Activated T-cell treated with anti-CD3 and anti-CD28 coated beads, Interleukin-2, amount 50 U/mL, for 48 hours (primary cell): ENCODE measurements around the gene TIAM1.

ENCODE experiments used
- DNase-seq, 2 experiments: peaks; one replicate each; pipeline ENCODE4 v3.0.0-alpha.2; 2020

Gene TIAM1

GRCh38 chr21:31252611-31253010, 91.5 kb downstream of the TIAM1 start:
- no peak for DNase-seq

GRCh38 chr21:31252091-31252490, 92.0 kb downstream of the TIAM1 start:
- DNase-seq, result no peak

GRCh38 chr21:31251686-31252085, 92.4 kb downstream of the TIAM1 start:
- no peak for DNase-seq

- no peak for DNase-seq
Measured at GRCh38 chr21:31248598-31248997, 95.5 kb downstream of the TIAM1 start.

- no peak for DNase-seq
Measured at GRCh38 chr21:31243611-31244010, 100.5 kb downstream of the TIAM1 start.

GRCh38 chr21:31236528-31236927, 107.5 kb downstream of the TIAM1 start:
- peak; percentile 27 to 29 for DNase-seq

- DNase-seq, result peak; percentile 24 to 41
Measured at GRCh38 chr21:31235671-31236450, 108.2 kb downstream of the TIAM1 start.

- DNase-seq, result no peak
Measured at GRCh38 chr21:31234936-31235335, 109.1 kb downstream of the TIAM1 start.

- no peak for DNase-seq
Measured at GRCh38 chr21:31233711-31234110, 110.3 kb downstream of the TIAM1 start.

GRCh38 chr21:31232344-31232743, 111.7 kb downstream of the TIAM1 start:
- no peak for DNase-seq

- no peak for DNase-seq
Measured at GRCh38 chr21:31230937-31231336, 113.1 kb downstream of the TIAM1 start.

- DNase-seq, result peak in 1 of 2 experiments; percentile 30
Measured at GRCh38 chr21:31228723-31229122, 115.3 kb downstream of the TIAM1 start.

- DNase-seq, result no peak
Measured at GRCh38 chr21:31225713-31226112, 118.3 kb downstream of the TIAM1 start.

- no peak for DNase-seq
Measured at GRCh38 chr21:31222142-31222541, 121.9 kb downstream of the TIAM1 start.

- no peak for DNase-seq
Measured at GRCh38 chr21:31221043-31221442, 123.0 kb downstream of the TIAM1 start.

- DNase-seq, result no peak
Measured at GRCh38 chr21:31220575-31220974, 123.5 kb downstream of the TIAM1 start.

GRCh38 chr21:31218830-31219608, 125.0 kb downstream of the TIAM1 start:
- DNase-seq, result peak in 1 of 2 experiments; percentile 20

GRCh38 chr21:31216206-31216605, 127.9 kb downstream of the TIAM1 start:
- no peak for DNase-seq

GRCh38 chr21:31213787-31214186, 130.3 kb downstream of the TIAM1 start:
- DNase-seq, result no peak

- DNase-seq, result no peak
Measured at GRCh38 chr21:31211836-31212235, 132.2 kb downstream of the TIAM1 start.

GRCh38 chr21:31205412-31205811, 138.6 kb downstream of the TIAM1 start:
- no peak for DNase-seq

- DNase-seq, result no peak
Measured at GRCh38 chr21:31204801-31205200, 139.3 kb downstream of the TIAM1 start.

- no peak for DNase-seq
Measured at GRCh38 chr21:31203431-31204054, 140.5 kb downstream of the TIAM1 start.

GRCh38 chr21:31201548-31201947, 142.5 kb downstream of the TIAM1 start:
- no peak for DNase-seq
